Ectodermal cell (in vitro differentiated cells): ENCODE measurements around the gene PDE11A.
"Not testable (repeated sequence)": the region's sequence is repeated elsewhere in the genome, so short reads cannot be mapped to it uniquely, and the experiment has no call there.

Experiments
- H3K27ac ChIP-seq: 2 replicates; pipeline ENCODE4 v1.7.0; 2013; ENCODE audit warnings: mild to moderate bottlenecking, low read depth, low read length; ENCODE audit not compliant: insufficient read depth, poor library complexity, severe bottlenecking
- H3K27me3 ChIP-seq: 2 replicates; pipeline ENCODE4 v1.7.0; 2013; ENCODE audit warnings: mild to moderate bottlenecking, low read length; ENCODE audit not compliant: insufficient read depth, control insufficient read depth, poor library complexity, severe bottlenecking
- H3K36me3 ChIP-seq: one replicate; pipeline ENCODE4 v1.7.0; 2013; ENCODE audit warnings: low read length; ENCODE audit not compliant: control insufficient read depth, insufficient read depth
- H3K4me1 ChIP-seq: one replicate; pipeline ENCODE4 v1.7.0; 2013; ENCODE audit warnings: low read length; ENCODE audit not compliant: control insufficient read depth, insufficient read depth
- H3K4me3 ChIP-seq: 2 replicates; pipeline ENCODE4 v1.7.0; 2013; ENCODE audit warnings: low read depth, low read length, control low read depth; ENCODE audit not compliant: insufficient read depth
- H3K9me3 ChIP-seq: 2 replicates; pipeline ENCODE4 v1.7.0; 2013; ENCODE audit warnings: mild to moderate bottlenecking, low read length, moderate library complexity; ENCODE audit not compliant: control insufficient read depth
- WGBS, 2 experiments: methylation state at CpG; one replicate each; pipeline ENCODE4 v1.1.7; 2013; ENCODE audit warnings: missing lambda C conversion rate in 2 of 2; 5-methylcytosine and 5-hydroxymethylcytosine counted together

The PDE11A gene

GRCh38 chr2:177835418-177836204 lies 237.0 kb downstream of the PDE11A start:
- H3K27ac ChIP-seq, H3K36me3 ChIP-seq, H3K4me1 ChIP-seq, H3K4me3 ChIP-seq, H3K27me3 ChIP-seq, H3K9me3 ChIP-seq: not testable (repeated sequence)
- WGBS, 2 experiments: 94 to 96% methylated on average over 27 of the region's 27 CpGs

DNA sequence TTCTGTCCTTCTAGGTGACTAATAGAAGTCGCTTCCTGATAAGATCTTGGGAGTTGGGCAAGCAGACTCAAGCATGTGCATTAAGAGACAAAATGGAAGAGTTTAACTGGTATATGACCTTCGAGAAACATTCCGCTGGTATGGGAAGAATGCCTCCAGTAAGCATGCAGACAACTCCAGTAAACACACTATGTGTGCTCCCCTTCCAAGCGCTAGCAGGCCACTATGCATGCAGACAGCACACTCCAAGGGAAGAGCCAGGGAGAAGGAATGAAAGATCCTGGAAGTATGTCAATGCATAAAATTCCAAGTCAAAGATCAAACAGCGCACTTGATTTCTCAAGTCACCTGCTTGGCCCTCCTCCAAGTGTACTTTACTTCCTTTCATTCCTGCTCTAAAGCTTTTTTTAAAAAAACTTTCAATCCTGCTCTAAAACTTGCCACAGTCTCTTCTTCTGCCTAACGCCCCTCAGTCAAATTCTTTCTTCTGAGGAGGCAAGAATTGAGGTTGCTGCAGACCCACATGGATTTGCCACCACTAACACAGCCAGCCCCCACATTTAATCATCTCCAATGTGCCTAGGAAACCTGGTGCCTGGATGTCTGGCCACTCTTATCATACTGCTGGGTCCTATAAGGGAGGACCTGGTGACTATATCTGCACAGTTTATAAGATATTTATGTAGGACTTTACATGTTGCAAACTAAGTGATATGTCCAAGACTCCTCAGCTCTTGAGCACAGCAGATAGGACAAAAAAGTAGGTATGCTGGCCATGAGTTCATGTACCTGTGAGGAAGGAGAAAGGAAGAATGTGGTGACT lies 239.8 kb downstream of the PDE11A start:
- Histone ChIP-seq H3K4me1 (peaks cover 5% of the 10 kb centered on the region), H3K4me3 (no peak overlapping the region), H3K36me3 (no peaks in the 10 kb centered on the region), H3K27me3 (no peaks in the 10 kb centered on the region), H3K9me3 (no peaks in the 10 kb centered on the region), H3K27ac (no peak overlapping the region)
- WGBS, 2 experiments: 96% methylated on average over 6 of the region's 6 CpGs

- no peak overlapping the region for H3K4me3 ChIP-seq
- peaks cover 5% of the 10 kb centered on the region for H3K4me1 ChIP-seq
- 93 to 100% methylated on average over 1 of the region's 1 CpG for WGBS, 2 experiments
- no peaks in the 10 kb centered on the region for H3K27me3 ChIP-seq
- no peaks in the 10 kb centered on the region for H3K36me3 ChIP-seq
- no peaks in the 10 kb centered on the region for H3K9me3 ChIP-seq
- no peak overlapping the region for H3K27ac ChIP-seq
Measured at GRCh38 chr2:177830881-177831386, 241.6 kb downstream of the PDE11A start.

- Histone ChIP-seq H3K9me3 (no peaks in the 10 kb centered on the region), H3K36me3 (no peaks in the 10 kb centered on the region), H3K4me3 (no peak overlapping the region), H3K27me3 (no peaks in the 10 kb centered on the region), H3K4me1 (peaks cover 5% of the 10 kb centered on the region), H3K27ac (no peak overlapping the region)
- WGBS, 2 experiments: 88 to 97% methylated on average over 1 of the region's 1 CpG
Measured at GRCh38 chr2:177828557-177828956, 244.0 kb downstream of the PDE11A start.

GRCh38 chr2:177826897-177827296 lies 245.7 kb downstream of the PDE11A start:
- H3K27me3 ChIP-seq: no peaks in the 10 kb centered on the region
- H3K4me3 ChIP-seq: no peak overlapping the region
- no peaks in the 10 kb centered on the region for H3K9me3 ChIP-seq
- peaks cover 5% of the 10 kb centered on the region for H3K4me1 ChIP-seq
- H3K36me3 ChIP-seq: no peaks in the 10 kb centered on the region
- no peak overlapping the region for H3K27ac ChIP-seq
- 94 to 100% methylated on average over 2 of the region's 2 CpGs for whole genome bisulfite sequencing, 2 experiments

- 90% methylated on average over 2 of the region's 3 CpGs; no CpG with 5 or more reads in 1 of the 2 experiments for WGBS, 2 experiments
- H3K9me3 ChIP-seq: no peaks in the 10 kb centered on the region
- H3K4me3 ChIP-seq: no peak overlapping the region
Measured at GRCh38 chr2:177822941-177823340, 249.6 kb downstream of the PDE11A start.

GRCh38 chr2:177818412-177818811 lies 254.2 kb downstream of the PDE11A start:
- no peaks in the 10 kb centered on the region for H3K27me3 ChIP-seq
- H3K9me3 ChIP-seq: no peaks in the 10 kb centered on the region
- WGBS, 2 experiments: no CpG with 5 or more reads among the region's 1 CpG
- no peak overlapping the region for H3K4me3 ChIP-seq
- no peaks in the 10 kb centered on the region for H3K36me3 ChIP-seq
- no peak overlapping the region for H3K27ac ChIP-seq
- no peaks in the 10 kb centered on the region for H3K4me1 ChIP-seq

More at GRCh38 chr2:177822941-177823340, 249.6 kb downstream of the PDE11A start:
- Histone ChIP-seq H3K27ac (no peak overlapping the region), H3K36me3 (no peaks in the 10 kb centered on the region), H3K27me3 (no peaks in the 10 kb centered on the region), H3K4me1 (no peaks in the 10 kb centered on the region)

DNA sequence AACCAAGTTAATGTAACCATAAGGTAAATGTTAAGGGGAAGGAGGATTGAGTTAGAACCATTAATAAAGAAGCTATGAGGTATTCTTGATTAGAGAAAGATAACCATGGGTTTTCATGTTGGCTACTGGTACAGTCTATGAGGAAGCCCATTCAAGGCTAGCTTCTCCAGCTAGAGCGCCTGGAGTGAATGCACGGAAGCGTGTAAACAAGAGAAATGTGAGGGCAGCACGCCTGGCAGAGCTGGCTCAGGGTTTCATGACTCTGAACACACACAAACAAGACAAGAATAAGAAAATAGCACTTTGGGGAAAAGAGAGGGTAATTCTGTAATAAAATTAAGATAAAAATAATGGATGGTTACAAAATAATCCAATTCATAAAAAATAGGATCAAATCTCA lies 255.3 kb downstream of the PDE11A start:
- Histone ChIP-seq H3K27ac (no peak overlapping the region), H3K4me1 (no peaks in the 10 kb centered on the region), H3K36me3 (no peaks in the 10 kb centered on the region), H3K4me3 (no peak overlapping the region), H3K27me3 (no peaks in the 10 kb centered on the region), H3K9me3 (no peaks in the 10 kb centered on the region)
- 69 to 72% methylated on average over 4 of the region's 4 CpGs for WGBS, 2 experiments

DNA sequence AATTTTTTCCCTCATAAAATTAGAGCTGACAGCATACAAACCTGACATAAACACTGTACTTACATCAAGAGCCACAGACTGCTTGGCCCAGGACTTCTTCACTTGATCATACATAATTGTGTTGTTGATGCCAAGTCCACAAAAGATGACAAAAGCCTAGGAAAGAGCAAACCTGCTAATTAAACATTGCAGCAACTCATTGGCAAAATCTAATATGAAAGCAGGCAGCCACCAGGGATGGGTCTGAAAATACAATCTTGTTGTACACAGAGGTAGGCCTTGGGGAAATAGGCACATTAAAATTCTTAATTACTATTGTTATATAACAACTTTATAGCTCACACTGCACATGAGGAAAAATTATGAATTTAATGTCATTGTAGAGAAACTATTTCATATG lies 255.8 kb downstream of the PDE11A start:
- H3K4me1 ChIP-seq: no peaks in the 10 kb centered on the region
- H3K36me3 ChIP-seq: no peaks in the 10 kb centered on the region
- no peak overlapping the region for H3K27ac ChIP-seq
- no peak overlapping the region for H3K4me3 ChIP-seq
- H3K9me3 ChIP-seq: no peaks in the 10 kb centered on the region
- no peaks in the 10 kb centered on the region for H3K27me3 ChIP-seq

DNA sequence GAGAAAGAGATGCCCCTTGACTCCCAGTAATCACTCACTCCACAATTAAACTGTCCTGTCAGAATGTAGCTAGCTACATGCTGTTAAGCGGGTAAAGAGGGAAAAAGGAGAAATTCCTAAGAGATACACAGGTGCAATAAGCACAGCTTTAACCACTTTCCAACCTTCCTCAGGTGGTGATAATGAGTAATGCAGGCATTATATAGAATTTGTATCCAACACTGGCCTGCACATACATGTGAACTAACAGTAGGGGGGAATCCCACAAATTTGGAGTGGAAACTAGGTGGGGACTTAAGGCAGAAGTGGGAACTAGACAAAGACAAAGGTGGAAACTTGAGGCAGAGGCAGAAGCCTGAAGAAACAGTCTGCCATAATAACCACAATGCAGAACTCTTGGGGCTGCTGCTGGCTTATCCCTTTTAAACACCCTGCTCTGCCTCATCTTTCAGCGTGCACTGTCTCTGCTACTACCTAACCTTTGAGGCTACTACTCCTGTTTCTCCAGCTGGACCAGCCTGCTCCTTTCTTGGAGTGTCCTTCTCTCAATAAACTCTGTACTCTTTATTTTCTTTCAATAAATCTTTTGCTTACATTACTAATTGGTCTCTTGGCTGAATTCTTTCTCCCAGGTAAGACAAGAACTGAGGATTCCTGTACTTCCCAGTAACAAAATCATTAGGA lies 259.7 kb downstream of the PDE11A start:
- H3K36me3 ChIP-seq: no peaks in the 10 kb centered on the region
- H3K27ac ChIP-seq: no peak overlapping the region
- no peak overlapping the region for H3K4me3 ChIP-seq
- no peaks in the 10 kb centered on the region for H3K9me3 ChIP-seq
- WGBS, 2 experiments: 96 to 98% methylated on average over 2 of the region's 2 CpGs
- no peaks in the 10 kb centered on the region for H3K27me3 ChIP-seq
- no peaks in the 10 kb centered on the region for H3K4me1 ChIP-seq
